Heart right ventricle (tissue), 16 donors: Measurements from ENCODE around the gene ZNF827. TPM values are rescaled to one million over a fixed set of nuclear protein-coding genes. Genes with fewer than 3 reads are reported as not detected.
"Not testable (repeated sequence)": the region's sequence is repeated elsewhere in the genome, so short reads cannot be mapped to it uniquely, and the experiment has no call there.

Experiments used
- ATAC-seq, 8 donors: fragments of 200-7000 bp; cut with Tn5 transposase; one replicate each; pipeline ENCODE4 v1.9.1; 2020; ENCODE audit warnings: mild to moderate bottlenecking in 8 of 8, moderate library complexity in 8 of 8, moderate number of reproducible peaks in 1 of 8
- DNase-seq, 2 donors: peaks; one replicate each; pipeline ENCODE4 v3.0.0-alpha.2; 2020
- H3K27ac ChIP-seq, 10 donors: fragments of 200-600 bp; sonication (generic) in 2 of 10; one replicate each; pipeline versions ENCODE4 v1.5.0 to v1.8.0; 2020 to 2022; ENCODE audit warnings: mild to moderate bottlenecking in 3 of 10
- H3K27me3 ChIP-seq, 7 donors: fragments of 200-600 bp; one replicate each; pipeline ENCODE4 v1.8.0; 2021 to 2022; ENCODE audit warnings: mild to moderate bottlenecking in 2 of 7
- H3K36me3 ChIP-seq, 9 donors: fragments of 200-600 bp; sonication (generic) in 1 of 9; one replicate each; pipeline versions ENCODE4 v1.5.0 to v1.8.0; 2020 to 2022; ENCODE audit warnings: mild to moderate bottlenecking in 2 of 9
- H3K4me1 ChIP-seq, 9 donors: fragments of 200-600 bp; sonication (generic) in 1 of 9; one replicate each; pipeline versions ENCODE4 v1.5.0 to v1.8.0; 2020 to 2022; ENCODE audit warnings: mild to moderate bottlenecking in 4 of 9
- H3K4me3 ChIP-seq, 10 donors: fragments of 200-600 bp; sonication (generic) in 2 of 10; one replicate each; pipeline versions ENCODE4 v1.5.0 to v1.8.0; 2020 to 2022; ENCODE audit warnings: mild to moderate bottlenecking in 7 of 10, moderate library complexity in 2 of 10
- H3K9me3 ChIP-seq, 11 donors: fragments of 200-600 bp in 10 of 11; sonication (generic) in 2 of 11; one replicate each; pipeline versions ENCODE4 v1.5.0 to v1.8.0; 2013 to 2022; ENCODE audit warnings: mild to moderate bottlenecking in 2 of 11, control low read depth in 1 of 11, moderate library complexity in 1 of 11
- WGBS, 2 donors: extraction: QIAGEN DNeasy Blood & Tissue Kit; methylation state at CpG; one replicate each; pipeline ENCODE4 v1.1.7; 2013; ENCODE audit warnings: inconsistent platforms in 1 of 2; 5-methylcytosine and 5-hydroxymethylcytosine counted together
- intact Hi-C, 10 donors: fragments of 100-400 bp; cut with DNase I; formaldehyde crosslinking; loops; one replicate each; pipeline versions ENCODE4 v1.11.1 to v1.14.2; 2022
- polyA plus RNA-seq, 2 donors: library from polyadenylated mRNA; stranded (reverse); fragments of 200-250 nt; gene quantifications; one replicate each; pipeline ENCODE4 v1.2.3, GENCODE V29; 2013
- total RNA-seq, 10 donors: library from RNA; stranded (reverse); fragmentation: NEBNext Ultra II Directional in 3 of 10; extraction: Animal tissue kit (Norgen Biotek cat#: 25700) in 3 of 10; gene quantifications; one replicate each; pipeline versions ENCODE4 v1.2.1 to v1.2.4, GENCODE V29; 2021 to 2023
- TF ChIP-seq, protein P1 (sequence below), 9 donors: fragments of 200-600 bp; sonication (generic) in 2 of 9; IDR thresholded peaks; one replicate each; pipeline versions ENCODE4 v1.5.0 to v1.8.0; 2021 to 2022; ENCODE audit warnings: antibody characterized with exemption in 9 of 9, mild to moderate bottlenecking in 5 of 9, moderate library complexity in 1 of 9
- donor health status: Arrhythmogenic right ventricular cardiomyopathy.
- donor health status: ischemic (EF 13 %, LVEDD 7.1; RV severe dilation, severe dysfunction).
- donor health status: healthy with polysubstance abuse.
- donor health status: DM: no; HTN: yes; CAD: no.
- donor health status: DM: no; HTN: no; CAD: no.
- donor health status: ischemic (EF 25% LVEDD 6.9; RV normal size, moderate dysfunction).
- donor health status: ischemic (EF 25% LVEDD 5.7; RV mildly dilated, moderate dysfunction).
- donor health status: healthy.
- donor health status: DM: yes; HTN: yes; CAD: no.
- donor health status: Ischemic cardiomyopathy.
- donor health status: ischemic (EF 35%, LVEDD 5.7; RV mildly dilated, moderate dysfunction).
- donor health status: nonischemic (EF 11% LVEDD 7.7; RV severe dilation, severe dysfunction).
- donor health status: DM: yes; HTN: yes; CAD: no.
- donor health status: PGD.
- donor health status: ischemic (EF 29% LVEDD 5.4; RV normal size, mild dysfunction).
- donor health status: nonischemic (EF 23%, LVEDD 6.1; RV moderate dilation, normal function).

The ZNF827 gene
- total and polyA plus RNA-seq, 12 donors = 3.8 to 33.9 (median 19.3) TPM

DNA sequence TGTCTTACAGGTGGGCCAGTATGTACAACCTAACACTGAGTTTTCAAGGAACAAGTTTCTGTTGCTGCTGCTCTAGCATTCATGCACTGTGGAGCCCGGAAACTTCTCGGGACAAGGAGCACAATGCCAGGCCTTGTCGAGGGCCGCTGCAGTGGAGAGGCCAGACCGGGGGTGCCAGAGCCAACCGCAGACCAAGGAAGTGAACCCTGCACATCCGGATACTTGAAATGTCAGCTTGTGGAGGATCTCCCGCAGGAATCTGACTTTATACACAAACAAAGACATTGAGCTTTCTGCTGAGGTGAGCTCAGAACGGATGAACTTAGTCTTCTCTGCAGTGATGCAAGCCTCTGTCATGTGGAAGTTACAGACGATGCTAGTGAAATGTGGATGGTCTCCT lies 99.5 kb downstream of the ZNF827 start:
- H3K36me3 ChIP-seq = peaks cover 0 to 6% (median 0%) of the 10 kb centered on the region in 9 donors
- H3K9me3 ChIP-seq = no peaks in the 10 kb centered on the region
- H3K4me3 ChIP-seq = no peak overlapping the region
- 81 to 82% methylated on average over 10 of the region's 10 CpGs for WGBS, 2 donors
- intact Hi-C loops = no loop called here
- no peak overlapping the region for H3K27ac ChIP-seq
- peaks cover 0 to 20% (median 6%) of the 10 kb centered on the region in 9 donors for H3K4me1 ChIP-seq
- TF ChIP-seq, protein P1, sequence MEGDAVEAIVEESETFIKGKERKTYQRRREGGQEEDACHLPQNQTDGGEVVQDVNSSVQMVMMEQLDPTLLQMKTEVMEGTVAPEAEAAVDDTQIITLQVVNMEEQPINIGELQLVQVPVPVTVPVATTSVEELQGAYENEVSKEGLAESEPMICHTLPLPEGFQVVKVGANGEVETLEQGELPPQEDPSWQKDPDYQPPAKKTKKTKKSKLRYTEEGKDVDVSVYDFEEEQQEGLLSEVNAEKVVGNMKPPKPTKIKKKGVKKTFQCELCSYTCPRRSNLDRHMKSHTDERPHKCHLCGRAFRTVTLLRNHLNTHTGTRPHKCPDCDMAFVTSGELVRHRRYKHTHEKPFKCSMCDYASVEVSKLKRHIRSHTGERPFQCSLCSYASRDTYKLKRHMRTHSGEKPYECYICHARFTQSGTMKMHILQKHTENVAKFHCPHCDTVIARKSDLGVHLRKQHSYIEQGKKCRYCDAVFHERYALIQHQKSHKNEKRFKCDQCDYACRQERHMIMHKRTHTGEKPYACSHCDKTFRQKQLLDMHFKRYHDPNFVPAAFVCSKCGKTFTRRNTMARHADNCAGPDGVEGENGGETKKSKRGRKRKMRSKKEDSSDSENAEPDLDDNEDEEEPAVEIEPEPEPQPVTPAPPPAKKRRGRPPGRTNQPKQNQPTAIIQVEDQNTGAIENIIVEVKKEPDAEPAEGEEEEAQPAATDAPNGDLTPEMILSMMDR (IDR thresholded peaks at IDR 0.05) = no peak
- no peaks in the 10 kb centered on the region for H3K27me3 ChIP-seq
- DNase-seq (no peak), ATAC-seq (no peak)

DNA sequence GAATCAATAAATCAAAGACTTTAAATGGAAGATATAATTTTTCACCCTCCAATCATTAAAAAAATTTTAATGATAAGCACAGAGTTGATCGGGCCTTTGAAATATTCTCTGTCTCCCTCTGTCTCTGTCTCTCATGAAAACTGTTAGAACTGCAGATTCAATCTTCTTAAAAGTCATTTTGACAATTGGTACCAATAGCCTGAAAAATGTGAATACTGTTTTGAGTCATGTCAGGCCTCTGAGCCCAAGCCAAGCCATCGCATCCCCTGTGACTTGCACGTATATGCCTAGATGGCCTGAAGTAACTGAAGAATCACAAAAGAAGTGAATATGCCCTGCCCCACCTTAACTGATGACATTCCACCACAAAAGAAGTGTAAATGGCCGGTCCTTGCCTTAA lies 106.2 kb downstream of the ZNF827 start:
- H3K36me3 ChIP-seq, H3K27me3 ChIP-seq, H3K9me3 ChIP-seq, H3K4me3 ChIP-seq, intact Hi-C loops, ATAC-seq, H3K27ac ChIP-seq, DNase-seq: not testable (repeated sequence)
- 89 to 91% methylated on average over 4 of the region's 4 CpGs for WGBS, 2 donors
- H3K4me1 ChIP-seq = peaks cover 0 to 17% (median 6%) of the 10 kb centered on the region in 9 donors

DNA sequence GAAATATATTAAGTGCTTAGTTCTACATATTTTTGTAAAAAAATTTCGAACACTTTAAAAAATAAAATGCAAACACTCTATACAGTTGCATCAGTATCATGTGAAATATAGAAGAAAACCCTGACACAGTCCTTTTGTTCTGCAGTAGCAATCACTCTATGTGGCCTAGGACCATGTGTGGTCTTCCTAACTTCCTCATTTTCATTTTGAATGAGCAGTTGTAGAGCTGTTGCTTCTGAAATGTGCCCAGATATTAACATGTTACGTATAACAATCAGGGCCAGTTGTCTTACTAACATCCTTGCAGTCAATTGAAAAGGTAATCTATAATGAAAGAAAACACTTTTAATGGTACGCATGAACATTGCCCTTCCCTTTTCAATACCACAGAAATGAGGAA lies 107.9 kb downstream of the ZNF827 start:
- Histone ChIP-seq H3K4me3 (no peak overlapping the region), H3K27me3 (no peaks in the 10 kb centered on the region), H3K36me3 (peaks cover 0 to 7% (median 0%) of the 10 kb centered on the region in 9 donors), H3K27ac (no peak overlapping the region), H3K4me1 (peaks cover 0 to 17% (median 6%) of the 10 kb centered on the region in 9 donors), H3K9me3 (no peaks in the 10 kb centered on the region)
- WGBS, 2 donors = 91 to 92% methylated on average over 3 of the region's 3 CpGs
- intact Hi-C loops = no loop called here
- TF ChIP-seq, protein P1 (IDR thresholded peaks at IDR 0.05) = no peak
- ATAC-seq = no peak
- no peak for DNase-seq

DNA sequence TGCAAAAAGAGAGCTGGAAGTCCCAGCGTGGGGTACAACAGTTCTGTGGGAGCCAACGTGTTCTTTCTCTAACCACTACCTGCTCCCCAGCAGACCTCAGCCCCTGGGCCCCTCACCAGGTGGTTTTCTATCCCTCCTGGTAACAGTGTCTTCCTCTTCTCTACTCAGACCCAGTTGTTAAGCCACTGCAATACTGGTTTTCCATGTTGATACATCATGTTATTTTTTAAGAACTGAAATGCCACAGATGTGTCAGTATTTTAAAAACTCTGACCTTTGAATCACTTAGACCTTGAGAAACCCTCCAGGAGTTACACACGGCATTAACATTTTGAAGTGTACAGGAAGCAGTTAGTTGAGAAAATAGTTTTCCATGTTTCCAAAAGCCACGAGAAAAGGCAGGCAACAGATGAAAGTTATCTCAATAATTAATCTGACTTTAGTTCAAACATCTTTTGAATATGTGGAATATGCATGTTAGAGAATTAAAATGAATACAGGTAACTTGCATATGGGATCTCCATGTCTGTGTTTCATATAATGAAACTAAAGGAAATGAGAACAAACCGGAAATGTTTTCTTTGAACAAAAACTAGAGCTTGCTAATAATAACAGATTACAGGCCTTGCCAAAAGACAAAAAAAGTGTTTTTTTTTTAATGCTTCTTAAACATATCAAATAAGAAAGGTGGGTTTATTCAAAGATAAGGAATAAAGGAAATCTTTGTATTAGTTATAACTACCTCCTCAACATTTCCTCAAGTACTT lies 108.8 kb downstream of the ZNF827 start:
- Histone ChIP-seq H3K4me3 (no peak overlapping the region), H3K27me3 (no peaks in the 10 kb centered on the region), H3K9me3 (no peaks in the 10 kb centered on the region), H3K4me1 (peaks cover 0 to 17% (median 6%) of the 10 kb centered on the region in 9 donors), H3K36me3 (peaks cover 0 to 13% (median 0%) of the 10 kb centered on the region in 9 donors), H3K27ac (peak overlapping the region in 4 of 10 donors; percentile 4 to 28 (median 16))
- intact Hi-C loops = loop anchor here in 1 of 10 donors (10.0 kb wide), 1 partner anchor 205 kb away; no protein-coding TSS in a partner anchor
- ATAC-seq = peak in 1 of 8 donors; percentile 19
- DNase-seq = no peak
- TF ChIP-seq, protein P1 (IDR thresholded peaks at IDR 0.05) = no peak
- 65 to 73% methylated on average over 5 of the region's 5 CpGs for WGBS, 2 donors
